Measurements from ENCODE around the gene MAP4K2.

GRCh38 chr11:64750361-64751054 is 52.5 kb downstream of the MAP4K2 start:
- TF ChIP-seq NFIC (IDR thresholded peaks at IDR 0.05) (no peak), RAD21 (IDR thresholded peaks at IDR 0.05; ENCODE audit: low read depth) (no peak), FOXM1 (IDR thresholded peaks at IDR 0.05; ENCODE audit: borderline replicate concordance, low read depth) (no peak), EGR1 (IDR thresholded peaks at IDR 0.05) (no peak), YY1 (IDR thresholded peaks at IDR 0.05; ENCODE audit: low read depth) (no peak), CREB1 (IDR thresholded peaks at IDR 0.05; ENCODE audit: low read depth) (no peak), REST (IDR thresholded peaks at IDR 0.05; ENCODE audit: low read depth) (no peak), TAF1 (IDR thresholded peaks at IDR 0.05; ENCODE audit: low read depth) (no peak), MAX (IDR thresholded peaks at IDR 0.05) (no peak), USF1 (IDR thresholded peaks at IDR 0.05) (no peak)
